Prostate gland (tissue), 2 donors: ENCODE data around the gene LEKR1.

Source experiments
- POLR2A ChIP-seq: fragments of 450-650 bp; IDR thresholded peaks from one replicate; pipeline ENCODE4 v1.6.1; 2016; ENCODE audit warnings: antibody characterized with exemption, mild to moderate bottlenecking
- TF ChIP-seq, protein P1 (sequence below), 4 experiments: fragments of 200-600 bp in 2 of 4; fragments of 450-650 bp in 2 of 4; sonication (generic) in 2 of 4; IDR thresholded peaks; 1 replicate in 3 of 4; 2 replicates in 1 of 4; pipeline ENCODE4 v1.5.1; 2016 to 2019; ENCODE audit warnings: antibody characterized with exemption in 4 of 4, mild to moderate bottlenecking in 2 of 4, moderate library complexity in 2 of 4

DNA sequence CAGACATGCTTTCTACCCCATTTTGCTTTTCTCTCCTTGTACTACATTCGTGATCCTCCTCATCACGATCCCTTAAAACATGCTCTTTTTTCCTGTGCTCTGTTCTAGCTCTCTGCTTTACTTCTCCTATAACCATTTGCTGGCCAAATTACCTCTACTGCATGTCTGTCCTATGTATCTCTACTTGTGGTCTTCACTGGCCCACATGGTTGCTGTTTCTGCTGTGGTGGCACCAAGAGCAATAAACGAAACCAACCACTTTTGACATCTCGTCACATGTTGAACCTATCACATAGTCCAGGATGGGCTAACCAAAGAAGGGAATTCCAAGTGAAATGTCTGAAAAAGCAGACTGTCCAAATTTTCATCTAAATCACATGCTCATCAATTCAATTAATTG lies 115.2 kb downstream of the LEKR1 start:
- TF ChIP-seq POLR2A: no peak
- TF ChIP-seq, protein P1, sequence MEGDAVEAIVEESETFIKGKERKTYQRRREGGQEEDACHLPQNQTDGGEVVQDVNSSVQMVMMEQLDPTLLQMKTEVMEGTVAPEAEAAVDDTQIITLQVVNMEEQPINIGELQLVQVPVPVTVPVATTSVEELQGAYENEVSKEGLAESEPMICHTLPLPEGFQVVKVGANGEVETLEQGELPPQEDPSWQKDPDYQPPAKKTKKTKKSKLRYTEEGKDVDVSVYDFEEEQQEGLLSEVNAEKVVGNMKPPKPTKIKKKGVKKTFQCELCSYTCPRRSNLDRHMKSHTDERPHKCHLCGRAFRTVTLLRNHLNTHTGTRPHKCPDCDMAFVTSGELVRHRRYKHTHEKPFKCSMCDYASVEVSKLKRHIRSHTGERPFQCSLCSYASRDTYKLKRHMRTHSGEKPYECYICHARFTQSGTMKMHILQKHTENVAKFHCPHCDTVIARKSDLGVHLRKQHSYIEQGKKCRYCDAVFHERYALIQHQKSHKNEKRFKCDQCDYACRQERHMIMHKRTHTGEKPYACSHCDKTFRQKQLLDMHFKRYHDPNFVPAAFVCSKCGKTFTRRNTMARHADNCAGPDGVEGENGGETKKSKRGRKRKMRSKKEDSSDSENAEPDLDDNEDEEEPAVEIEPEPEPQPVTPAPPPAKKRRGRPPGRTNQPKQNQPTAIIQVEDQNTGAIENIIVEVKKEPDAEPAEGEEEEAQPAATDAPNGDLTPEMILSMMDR (IDR thresholded peaks at IDR 0.05): no peak
